ENCODE data around the gene NRF1.

NRF1 gene

GRCh38 chr7:129804111-129804889 lies 192.8 kb downstream of the NRF1 start:
- H3K4me2 ChIP-seq, result no peak overlapping the region
- TF ChIP-seq Cebpa-rat (IDR thresholded peaks at IDR 0.05), result no peak
- no peaks in the 10 kb centered on the region for H3K27me3 ChIP-seq
- no peaks in the 10 kb centered on the region for H3K36me3 ChIP-seq
- 0 out of 2 replicates have a peak, but pooled peaks cover 5% of the 10 kb centered on the region for H3K4me1 ChIP-seq
- no peak overlapping the region for H3K4me3 ChIP-seq
- no peaks in the 10 kb centered on the region for H4K20me1 ChIP-seq
- no peak overlapping the region for H3K27ac ChIP-seq
- H3K9me3 ChIP-seq, result no peaks in the 10 kb centered on the region
- H3K9ac ChIP-seq, result no peak overlapping the region

- Histone ChIP-seq H3K9ac (no peak overlapping the region), H3K36me3 (no peaks in the 10 kb centered on the region), H3K4me1 (0 out of 2 replicates have a peak, but pooled peaks cover 5% of the 10 kb centered on the region), H3K9me3 (no peaks in the 10 kb centered on the region), H3K4me3 (no peak overlapping the region), H3K27ac (no peak overlapping the region), H3K27me3 (no peaks in the 10 kb centered on the region), H3K4me2 (no peak overlapping the region), H4K20me1 (no peaks in the 10 kb centered on the region)
- no peak for TF ChIP-seq Cebpa-rat (IDR thresholded peaks at IDR 0.05)
Measured at GRCh38 chr7:129804890-129805719, 193.6 kb downstream of the NRF1 start.

Measured in BLaER1 (cell line).